Measurements from ENCODE around the gene COPZ1.

COPZ1 gene

GRCh38 chr12:54331461-54331860 is 6.5 kb downstream of the COPZ1 start:
- no peak for TF ChIP-seq SIN3A (IDR thresholded peaks at IDR 0.05; ENCODE audit: borderline replicate concordance, insufficient read depth, low read length)

- TF ChIP-seq SIN3A (IDR thresholded peaks at IDR 0.05; ENCODE audit: borderline replicate concordance, insufficient read depth, low read length) (no peak), FOXP2 (optimal IDR thresholded peaks at IDR 0.05; ENCODE audit: borderline replicate concordance, extremely low read depth, extremely low read length, insufficient read depth) (no peak), POLR2AphosphoS5 (IDR thresholded peaks at IDR 0.05; ENCODE audit: low read depth, low read length) (no peak), REST (IDR thresholded peaks at IDR 0.05; ENCODE audit: insufficient read depth in 1 of 2, low read depth in 2 of 2, low read length in 2 of 2) (no peak), TAF1 (IDR thresholded peaks at IDR 0.05; ENCODE audit: borderline replicate concordance, insufficient read depth, low read length) (no peak)
These were observed 8.6 kb downstream of the COPZ1 start for GRCh38 chr12:54333420-54334034.

- TF ChIP-seq FOXP2 (optimal IDR thresholded peaks at IDR 0.05; ENCODE audit: borderline replicate concordance, extremely low read depth, extremely low read length, insufficient read depth), result no peak
- TF ChIP-seq SIN3A (IDR thresholded peaks at IDR 0.05; ENCODE audit: borderline replicate concordance, insufficient read depth, low read length), result no peak
- no peak for TF ChIP-seq POLR2AphosphoS5 (IDR thresholded peaks at IDR 0.05; ENCODE audit: low read depth, low read length)
- no peak for TF ChIP-seq REST (IDR thresholded peaks at IDR 0.05; ENCODE audit: insufficient read depth in 1 of 2, low read depth in 2 of 2, low read length in 2 of 2)
- no peak for TF ChIP-seq TAF1 (IDR thresholded peaks at IDR 0.05; ENCODE audit: borderline replicate concordance, insufficient read depth, low read length)
These were observed 12.4 kb downstream of the COPZ1 start for GRCh38 chr12:54337280-54337842.

- TF ChIP-seq FOXP2 (optimal IDR thresholded peaks at IDR 0.05; ENCODE audit: borderline replicate concordance, extremely low read depth, extremely low read length, insufficient read depth) (no peak), REST (IDR thresholded peaks at IDR 0.05; ENCODE audit: insufficient read depth in 1 of 2, low read depth in 2 of 2, low read length in 2 of 2) (no peak), SIN3A (IDR thresholded peaks at IDR 0.05; ENCODE audit: borderline replicate concordance, insufficient read depth, low read length) (no peak), TAF1 (IDR thresholded peaks at IDR 0.05; ENCODE audit: borderline replicate concordance, insufficient read depth, low read length) (no peak)
These were observed 13.1 kb downstream of the COPZ1 start for GRCh38 chr12:54337854-54338650.

GRCh38 chr12:54338698-54339296 is 13.9 kb downstream of the COPZ1 start:
- TF ChIP-seq FOXP2 (optimal IDR thresholded peaks at IDR 0.05; ENCODE audit: borderline replicate concordance, extremely low read depth, extremely low read length, insufficient read depth) (no peak), SIN3A (IDR thresholded peaks at IDR 0.05; ENCODE audit: borderline replicate concordance, insufficient read depth, low read length) (no peak), TAF1 (IDR thresholded peaks at IDR 0.05; ENCODE audit: borderline replicate concordance, insufficient read depth, low read length) (no peak), REST (IDR thresholded peaks at IDR 0.05; ENCODE audit: insufficient read depth in 1 of 2, low read depth in 2 of 2, low read length in 2 of 2) (no peak), POLR2AphosphoS5 (IDR thresholded peaks at IDR 0.05; ENCODE audit: low read depth, low read length) (no peak)

All from PFSK-1 (cell line).